ENCODE results near the gene FHIT.

Gene FHIT

DNA sequence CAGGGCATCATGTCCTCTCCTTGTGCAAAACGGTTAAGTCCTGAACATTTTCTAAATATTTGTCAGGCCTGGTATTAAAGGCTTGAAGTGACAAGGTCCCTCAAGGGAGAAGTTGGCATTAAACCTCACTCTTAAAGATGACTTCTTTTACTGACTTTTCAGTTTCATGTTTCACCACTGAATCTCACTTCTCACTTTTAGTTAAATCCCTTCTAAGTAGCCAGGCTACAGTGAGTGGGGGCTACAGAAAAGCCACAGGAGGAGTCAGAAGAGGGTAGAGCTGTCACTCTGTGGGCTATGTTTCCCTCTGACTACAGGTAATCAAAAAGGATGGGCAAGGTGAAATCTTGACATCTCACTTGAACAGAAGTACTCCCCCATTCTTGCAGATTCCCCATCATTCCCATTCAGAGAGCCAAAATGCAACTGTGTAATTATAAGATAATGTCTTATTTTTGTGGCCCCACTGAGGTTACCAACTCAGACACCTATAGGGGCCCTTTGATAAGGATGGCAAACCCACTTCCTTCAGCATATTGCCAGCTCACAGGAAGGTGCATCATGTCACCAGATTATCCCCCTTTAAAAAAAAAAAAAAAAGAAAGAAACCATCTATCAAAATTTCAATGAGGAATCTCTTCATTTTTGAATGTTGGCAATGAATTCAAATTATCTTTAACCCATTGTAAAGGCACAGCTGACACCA, 1411.3 kb downstream of the FHIT start:
- Histone ChIP-seq H3K4me3 (ENCODE audit: insufficient read depth, low read length, poor library complexity, severe bottlenecking) (no peak overlapping the region), H3K9me3 (ENCODE audit: insufficient read depth, low read length) (no peaks in the 10 kb centered on the region), H3K27ac (ENCODE audit: low read depth, low read length) (peak overlapping the region; percentile 71), H3K79me2 (ENCODE audit: insufficient read depth, low read length) (no peaks in the 10 kb centered on the region), H3F3A (ENCODE audit: insufficient read depth) (no peaks in the 10 kb centered on the region), H3K4me2 (ENCODE audit: low read depth, low read length, poor library complexity, severe bottlenecking) (peak overlapping the region; percentile 32), H3K36me3 (ENCODE audit: low read length) (no peaks in the 10 kb centered on the region), H4K20me1 (ENCODE audit: low read depth, low read length) (no peaks in the 10 kb centered on the region), H3K27me3 (ENCODE audit: low read length) (no peaks in the 10 kb centered on the region), H2AFZ (ENCODE audit: low read depth, low read length, severe bottlenecking) (no peak overlapping the region), H3K9me2 (replicated peaks; ENCODE audit: insufficient read depth, low read length) (no peaks in the 10 kb centered on the region), H3K9ac (ENCODE audit: low read length) (peak overlapping the region; percentile 17; the same call in 1 of the 2 replicates)
- TF ChIP-seq CTCF (IDR thresholded peaks at IDR 0.05; ENCODE audit: insufficient read depth, low read length, poor library complexity, severe bottlenecking) (no peak), EZH2phosphoT487 (conservative IDR thresholded peaks at IDR 0.05; ENCODE audit: low read length) (no peak)

GRCh38 chr3:59839283-59839682, 1412.0 kb downstream of the FHIT start:
- Histone ChIP-seq H3K79me2 (ENCODE audit: insufficient read depth, low read length) (no peaks in the 10 kb centered on the region), H3K4me3 (ENCODE audit: insufficient read depth, low read length, poor library complexity, severe bottlenecking) (no peak overlapping the region), H4K20me1 (ENCODE audit: low read depth, low read length) (no peaks in the 10 kb centered on the region), H3K4me2 (ENCODE audit: low read depth, low read length, poor library complexity, severe bottlenecking) (peak overlapping the region; percentile 32), H3K9ac (ENCODE audit: low read length) (peak overlapping the region; percentile 17; the same call in 1 of the 2 replicates), H3K27ac (ENCODE audit: low read depth, low read length) (peak overlapping the region; percentile 71), H2AFZ (ENCODE audit: low read depth, low read length, severe bottlenecking) (no peak overlapping the region), H3K9me3 (ENCODE audit: insufficient read depth, low read length) (no peaks in the 10 kb centered on the region), H3K36me3 (ENCODE audit: low read length) (no peaks in the 10 kb centered on the region), H3F3A (ENCODE audit: insufficient read depth) (no peaks in the 10 kb centered on the region), H3K9me2 (replicated peaks; ENCODE audit: insufficient read depth, low read length) (no peaks in the 10 kb centered on the region), H3K27me3 (ENCODE audit: low read length) (no peaks in the 10 kb centered on the region)
- TF ChIP-seq CTCF (IDR thresholded peaks at IDR 0.05; ENCODE audit: insufficient read depth, low read length, poor library complexity, severe bottlenecking): no peak
- TF ChIP-seq EZH2phosphoT487 (conservative IDR thresholded peaks at IDR 0.05; ENCODE audit: low read length): no peak

DNA sequence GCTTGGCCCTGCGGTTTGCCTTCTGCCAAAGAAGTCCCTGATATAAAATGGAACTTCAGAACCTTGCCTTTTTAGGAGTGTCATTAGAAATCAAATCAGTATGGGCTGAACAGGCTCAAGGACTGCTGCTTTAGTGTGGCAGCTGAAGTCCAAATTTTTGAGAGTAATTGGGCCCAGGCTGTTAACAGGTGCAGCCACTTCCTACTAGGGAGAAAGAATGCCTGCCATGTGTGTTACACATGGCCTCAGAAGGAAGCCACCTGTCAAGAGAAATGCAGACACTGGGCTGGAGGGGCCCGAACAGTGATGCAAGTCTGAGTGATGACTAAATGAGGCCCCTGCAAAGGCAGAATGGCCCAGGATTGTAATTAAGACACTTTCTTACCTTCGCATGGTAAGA, 1414.7 kb downstream of the FHIT start:
- Histone ChIP-seq H3K79me2 (ENCODE audit: insufficient read depth, low read length) (no peaks in the 10 kb centered on the region), H3K4me3 (ENCODE audit: insufficient read depth, low read length, poor library complexity, severe bottlenecking) (no peak overlapping the region)

More for the DNA sequence above, 1414.7 kb downstream of the FHIT start:
- no peaks in the 10 kb centered on the region for H3K27me3 ChIP-seq (ENCODE audit: low read length)
- H3K27ac ChIP-seq (ENCODE audit: low read depth, low read length): no peak overlapping the region
- H3K36me3 ChIP-seq (ENCODE audit: low read length): no peaks in the 10 kb centered on the region
- H3K9ac ChIP-seq (ENCODE audit: low read length): no peak overlapping the region
- no peak overlapping the region for H3K4me2 ChIP-seq (ENCODE audit: low read depth, low read length, poor library complexity, severe bottlenecking)
- H3F3A ChIP-seq (ENCODE audit: insufficient read depth): no peaks in the 10 kb centered on the region
- no peaks in the 10 kb centered on the region for H3K9me3 ChIP-seq (ENCODE audit: insufficient read depth, low read length)
- H2AFZ ChIP-seq (ENCODE audit: low read depth, low read length, severe bottlenecking): no peak overlapping the region
- H4K20me1 ChIP-seq (ENCODE audit: low read depth, low read length): no peaks in the 10 kb centered on the region
- TF ChIP-seq EZH2phosphoT487 (conservative IDR thresholded peaks at IDR 0.05; ENCODE audit: low read length) (no peak), CTCF (IDR thresholded peaks at IDR 0.05; ENCODE audit: insufficient read depth, low read length, poor library complexity, severe bottlenecking) (no peak)
- H3K9me2 ChIP-seq (replicated peaks; ENCODE audit: insufficient read depth, low read length): no peaks in the 10 kb centered on the region
